ENCODE data around the gene SLC22A6.

Gene SLC22A6

DNA sequence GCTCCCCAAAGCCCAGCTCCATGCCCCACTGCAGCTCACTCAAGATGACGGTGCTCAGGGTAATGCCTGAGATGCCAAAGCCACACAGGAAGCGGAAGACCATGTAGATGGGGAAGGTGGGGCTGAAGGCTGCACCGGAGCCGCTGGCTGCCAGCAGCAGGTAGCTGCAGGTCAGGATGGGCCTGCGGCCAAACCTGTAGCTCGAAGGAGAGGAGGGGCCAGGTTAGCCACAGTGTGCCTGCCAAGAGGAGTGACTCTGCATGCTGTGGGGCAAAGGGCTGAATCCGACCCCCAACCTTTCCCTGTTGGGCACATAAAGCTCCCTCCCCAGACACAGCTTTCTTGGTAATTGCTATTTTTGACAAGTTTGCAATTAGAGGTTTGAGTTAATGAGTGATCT, 14.9 kb upstream of the SLC22A6 start:
- Histone ChIP-seq H3K9me2 (ENCODE audit: low read depth, low read length) (no peaks in the 10 kb centered on the region), H4K20me1 (ENCODE audit: insufficient read depth, low read length) (no peaks in the 10 kb centered on the region), H3K9me3 (ENCODE audit: low read length) (no peaks in the 10 kb centered on the region), H3K79me2 (ENCODE audit: insufficient read depth, low read length) (no peaks in the 10 kb centered on the region), H3K27me3 (ENCODE audit: insufficient read depth, low read length) (no peaks in the 10 kb centered on the region), H2AFZ (ENCODE audit: low read length) (no peak overlapping the region), H3K9ac (ENCODE audit: low read length) (no peak overlapping the region), H3K4me3 (ENCODE audit: low read depth, low read length, poor library complexity, severe bottlenecking) (no peak overlapping the region), H3K4me1 (ENCODE audit: insufficient read depth, low read length, severe bottlenecking) (no peaks in the 10 kb centered on the region), H3K36me3 (ENCODE audit: insufficient read depth, low read length) (no peaks in the 10 kb centered on the region), H3F3A (ENCODE audit: insufficient read depth, low read length) (no peaks in the 10 kb centered on the region), H3K4me2 (ENCODE audit: low read length) (no peak overlapping the region), H3K27ac (ENCODE audit: low read depth, low read length, poor library complexity, severe bottlenecking) (no peak overlapping the region)
- TF ChIP-seq EZH2 (IDR thresholded peaks at IDR 0.05; ENCODE audit: borderline replicate concordance, low read length) (no peak), CTCF (IDR thresholded peaks at IDR 0.05; ENCODE audit: low read length) (no peak)

GRCh38 chr11:62999156-62999555, 14.4 kb upstream of the SLC22A6 start:
- no peaks in the 10 kb centered on the region for H4K20me1 ChIP-seq (ENCODE audit: insufficient read depth, low read length)
- TF ChIP-seq EZH2 (IDR thresholded peaks at IDR 0.05; ENCODE audit: borderline replicate concordance, low read length) (no peak), CTCF (IDR thresholded peaks at IDR 0.05; ENCODE audit: low read length) (no peak)
- H3K4me1 ChIP-seq (ENCODE audit: insufficient read depth, low read length, severe bottlenecking): no peaks in the 10 kb centered on the region
- H3K9me2 ChIP-seq (ENCODE audit: low read depth, low read length): no peaks in the 10 kb centered on the region
- H3K9ac ChIP-seq (ENCODE audit: low read length): no peak overlapping the region
- H3K79me2 ChIP-seq (ENCODE audit: insufficient read depth, low read length): no peaks in the 10 kb centered on the region
- H3K4me3 ChIP-seq (ENCODE audit: low read depth, low read length, poor library complexity, severe bottlenecking): no peak overlapping the region
- no peaks in the 10 kb centered on the region for H3K9me3 ChIP-seq (ENCODE audit: low read length)
- no peak overlapping the region for H3K4me2 ChIP-seq (ENCODE audit: low read length)
- no peaks in the 10 kb centered on the region for H3K27me3 ChIP-seq (ENCODE audit: insufficient read depth, low read length)
- no peak overlapping the region for H3K27ac ChIP-seq (ENCODE audit: low read depth, low read length, poor library complexity, severe bottlenecking)
- no peak overlapping the region for H2AFZ ChIP-seq (ENCODE audit: low read length)
- H3K36me3 ChIP-seq (ENCODE audit: insufficient read depth, low read length): no peaks in the 10 kb centered on the region
- H3F3A ChIP-seq (ENCODE audit: insufficient read depth, low read length): no peaks in the 10 kb centered on the region

DNA sequence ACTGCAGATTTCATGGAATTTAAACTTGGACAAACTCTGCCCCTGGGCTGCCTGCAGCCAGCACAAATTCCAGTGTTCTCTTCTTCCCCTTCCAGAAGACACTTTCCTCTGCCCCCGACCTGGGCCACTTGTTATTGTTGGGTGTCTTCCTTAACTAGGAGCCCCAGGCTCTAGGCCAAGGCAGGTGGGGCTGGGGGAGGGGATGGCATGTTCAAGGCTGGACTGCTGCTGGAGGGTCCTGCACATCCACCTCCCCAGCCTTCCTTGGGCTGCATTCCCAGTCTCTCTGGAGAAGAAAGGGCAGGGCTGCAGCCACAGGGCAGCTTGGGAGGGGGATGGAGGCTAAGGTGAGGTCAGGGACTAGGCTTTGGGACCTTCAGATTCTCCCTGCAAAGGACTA, 11.5 kb upstream of the SLC22A6 start:
- Histone ChIP-seq H3K4me3 (ENCODE audit: low read depth, low read length, poor library complexity, severe bottlenecking) (no peak overlapping the region), H3K9ac (ENCODE audit: low read length) (no peak overlapping the region), H3K4me1 (ENCODE audit: insufficient read depth, low read length, severe bottlenecking) (no peaks in the 10 kb centered on the region), H2AFZ (ENCODE audit: low read length) (no peak overlapping the region), H3K79me2 (ENCODE audit: insufficient read depth, low read length) (no peaks in the 10 kb centered on the region), H3K4me2 (ENCODE audit: low read length) (no peak overlapping the region), H3F3A (ENCODE audit: insufficient read depth, low read length) (no peaks in the 10 kb centered on the region), H3K27me3 (ENCODE audit: insufficient read depth, low read length) (no peaks in the 10 kb centered on the region), H3K9me3 (ENCODE audit: low read length) (no peaks in the 10 kb centered on the region), H4K20me1 (ENCODE audit: insufficient read depth, low read length) (no peaks in the 10 kb centered on the region), H3K36me3 (ENCODE audit: insufficient read depth, low read length) (no peaks in the 10 kb centered on the region), H3K9me2 (ENCODE audit: low read depth, low read length) (no peaks in the 10 kb centered on the region), H3K27ac (ENCODE audit: low read depth, low read length, poor library complexity, severe bottlenecking) (no peak overlapping the region)
- TF ChIP-seq EZH2 (IDR thresholded peaks at IDR 0.05; ENCODE audit: borderline replicate concordance, low read length): no peak
- no peak for TF ChIP-seq CTCF (IDR thresholded peaks at IDR 0.05; ENCODE audit: low read length)

Measured in OCI-LY1 (cell line).